K562 (cell line): ENCODE measurements around the gene USP6. TPM values are rescaled to one million over a fixed set of nuclear protein-coding genes. Genes with fewer than 3 reads are reported as not detected.

Source experiments
- ARID1B ChIP-seq: fragments of 450-650 bp; IDR thresholded peaks from 2 replicates; pipeline ENCODE4 v1.6.1; 2016; ENCODE audit warnings: antibody characterized with exemption, mild to moderate bottlenecking, inconsistent platforms
- ATF1 ChIP-seq, 2 experiments: fragments of 450-650 bp in 1 of 2; IDR thresholded peaks; 2 replicates each; pipeline ENCODE4 v1.6.1; 2016; ENCODE audit warnings: missing compliant biosample characterization in 1 of 2, missing genetic modification characterization in 1 of 2
- E2F4 ChIP-seq: sonication (generic); formaldehyde crosslinking; IDR thresholded peaks from 2 replicates; pipeline ENCODE4 v1.8.0; 2022; ENCODE audit warnings: mild to moderate bottlenecking, low read depth, missing genetic modification reagents
- ETV1 ChIP-seq: fragments of 450-650 bp; conservative IDR thresholded peaks from 2 replicates; pipeline ENCODE4 v1.6.1; 2016; ENCODE audit warnings: missing genetic modification characterization, control low read depth, low read depth, missing compliant biosample characterization
- FOXA1 ChIP-seq: fragments of 450-650 bp; IDR thresholded peaks from 2 replicates; pipeline ENCODE4 v1.6.1; 2016; ENCODE audit warnings: mild to moderate bottlenecking, borderline replicate concordance
- GABPA ChIP-seq: fragments of 200-800 bp; sonication (Bioruptor generic); conservative IDR thresholded peaks from 2 replicates; pipeline ENCODE4 v1.6.1; 2016; ENCODE audit warnings: low read depth, missing genetic modification characterization, missing compliant biosample characterization
- GABPB1 ChIP-seq: sonication (generic); formaldehyde crosslinking; IDR thresholded peaks from 2 replicates; pipeline ENCODE4 v1.8.0; 2022; ENCODE audit warnings: mild to moderate bottlenecking, missing genetic modification reagents
- JUND ChIP-seq, 2 experiments: IDR thresholded peaks; 2 replicates in 1 of 2; 3 replicates in 1 of 2; pipeline ENCODE4 v1.6.1; 2011; ENCODE audit warnings: borderline replicate concordance in 2 of 2, low read depth in 2 of 2, low read length in 2 of 2, improper control_type of control experiment in 1 of 2, missing biosample characterization in 1 of 2, missing genetic modification characterization in 1 of 2, missing genetic modification reagents in 1 of 2
- NRF1 ChIP-seq, 2 experiments: fragments of 450-650 bp; IDR thresholded peaks in 1 of 2; conservative IDR thresholded peaks in 1 of 2; 2 replicates each; pipeline ENCODE4 v1.6.1; 2014; ENCODE audit warnings: mild to moderate bottlenecking in 2 of 2
- POLR2G ChIP-seq: fragments of 200-400 bp; formaldehyde crosslinking; IDR thresholded peaks from 2 replicates; pipeline ENCODE4 v1.6.1; 2017; ENCODE audit warnings: low read depth, mild to moderate bottlenecking, antibody characterized with exemption, low read length, moderate library complexity
- SIN3A ChIP-seq, 2 experiments: fragments of 150-350 bp in 1 of 2; IDR thresholded peaks; 2 replicates each; pipeline ENCODE4 v1.6.1; 2011 to 2016; ENCODE audit warnings: borderline replicate concordance in 2 of 2, low read depth in 2 of 2, low read length in 2 of 2, mild to moderate bottlenecking in 2 of 2, moderate library complexity in 2 of 2; ENCODE audit not compliant: control insufficient read depth in 1 of 2
- SNIP1 ChIP-seq: fragments of 450-650 bp; IDR thresholded peaks from 2 replicates; pipeline ENCODE4 v1.7.1; 2017; ENCODE audit warnings: low read depth, mild to moderate bottlenecking
- SOX6 ChIP-seq: fragments of 450-650 bp; IDR thresholded peaks from 2 replicates; pipeline ENCODE4 v1.6.1; 2014; ENCODE audit warnings: mild to moderate bottlenecking
- THAP12 ChIP-seq: fragments of 250-450 bp; sonication (Bioruptor Pico); IDR thresholded peaks from 2 replicates; pipeline ENCODE4 v1.9.0; 2021; ENCODE audit warnings: mild to moderate bottlenecking, inconsistent platforms
- YY1 ChIP-seq, 3 experiments: IDR thresholded peaks; 2 replicates each; pipeline ENCODE4 v1.6.1; 2011; ENCODE audit warnings: low read length in 2 of 3, mild to moderate bottlenecking in 2 of 3, moderate library complexity in 2 of 3, borderline replicate concordance in 1 of 3, control low read depth in 1 of 3, low read depth in 1 of 3; ENCODE audit not compliant: insufficient read depth in 3 of 3, insufficient replicate concordance in 2 of 3, control insufficient read depth in 1 of 3, insufficient read length in 1 of 3; ENCODE audit errors: extremely low read depth in 1 of 3
- ZFX ChIP-seq: sonication (generic); formaldehyde crosslinking; IDR thresholded peaks from 2 replicates; pipeline ENCODE4 v1.8.0; 2022; ENCODE audit warnings: mild to moderate bottlenecking, missing genetic modification reagents, moderate library complexity
- ZNF384 ChIP-seq: IDR thresholded peaks from 2 replicates; pipeline ENCODE4 v1.6.1; 2012; ENCODE audit warnings: low read depth, low read length, improper control_type of control experiment
- ZNF785 ChIP-seq: fragments of 250-450 bp; sonication (Bioruptor Pico); IDR thresholded peaks from 2 replicates; pipeline ENCODE4 v1.4.0; 2020; ENCODE audit warnings: mild to moderate bottlenecking
- polyA plus RNA-seq, 8 experiments: library from polyadenylated mRNA; depleted of rRNA in 4 of 8; stranded (reverse) in 5 of 8; unstranded in 3 of 8; fragments of >200 nt; fragmentation: Nextera tagmentation in 2 of 8; fragmentation: Illumina TruSeq in 1 of 8; extraction: Ambion mirVana in 2 of 8; extraction: Trizol in 1 of 8; gene quantifications; 2 replicates each; pipeline versions ENCODE4 v1.2.1 to v1.2.3, GENCODE V29; 2011 to 2014; ENCODE audit warnings: inconsistent platforms in 1 of 8, missing spikeins in 1 of 8
- total RNA-seq, 7 experiments: library from RNA; depleted of rRNA in 6 of 7; stranded (reverse); fragments of >200 nt in 6 of 7; fragmentation: Illumina TruSeq in 2 of 7; extraction: Trizol in 2 of 7; gene quantifications; 2 replicates each; pipeline versions ENCODE4 v1.2.1 to v1.2.3, GENCODE V29; 2011 to 2021; ENCODE audit warnings: low replicate concordance in 1 of 7
- TF ChIP-seq, protein P1 (sequence below): IDR thresholded peaks from 2 replicates; pipeline ENCODE4 v1.6.1; 2011; ENCODE audit warnings: borderline replicate concordance, low read depth, mild to moderate bottlenecking, moderate library complexity, low read length; ENCODE audit not compliant: insufficient read depth, poor library complexity, severe bottlenecking

USP6 gene
- total and polyA plus RNA-seq, 9 of the 15 experiments (the other 6 are each of a cell fraction or from before 2014, with no cell fraction given) = 0.01 to 0.09 (median 0.04) TPM; not detected in 4

DNA sequence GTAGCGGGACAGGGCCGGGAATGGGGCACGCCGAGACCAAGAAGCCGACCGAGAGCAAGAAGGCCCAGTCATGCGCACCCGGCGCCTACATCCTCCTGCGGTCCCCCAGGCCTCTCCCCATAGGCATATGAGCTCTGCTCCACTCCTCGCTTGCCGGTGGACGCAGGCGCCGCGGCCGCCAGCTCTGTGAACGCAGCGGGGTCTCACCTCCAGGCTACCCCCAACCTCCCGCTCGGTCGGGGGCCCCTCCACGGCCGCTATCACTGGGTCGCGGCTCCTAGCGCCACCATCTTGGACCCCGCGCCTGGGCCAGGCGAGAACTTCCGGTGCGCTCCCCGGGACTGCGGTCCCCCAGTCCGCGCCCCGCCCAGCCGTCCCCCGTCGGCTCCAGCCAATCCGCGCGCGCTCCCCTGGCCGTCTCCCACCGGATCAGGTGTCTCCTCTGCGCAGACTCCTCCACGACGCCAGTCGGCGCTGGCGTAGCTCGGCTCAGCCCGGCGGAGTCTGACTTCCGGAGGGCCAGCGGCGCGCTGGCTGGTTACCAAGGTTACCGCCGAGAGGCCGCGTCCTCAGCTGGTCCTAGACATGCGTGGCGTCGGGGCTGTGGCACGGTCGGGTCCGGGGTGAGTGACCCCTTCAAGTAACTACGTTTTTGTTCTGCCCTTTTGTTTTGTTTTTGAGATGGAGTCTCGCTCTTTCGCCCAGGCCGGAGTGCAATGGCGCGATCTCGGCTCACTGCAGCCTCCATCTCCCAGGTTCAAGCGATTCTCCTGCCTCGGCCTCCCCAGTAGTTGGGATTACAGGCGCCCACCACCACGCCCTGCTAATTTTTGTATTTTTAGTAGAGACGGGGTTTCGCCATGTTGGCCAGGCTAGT, 75.9 kb downstream of the USP6 start, which contains the start of gene ZNF594 (continued):
- TF ChIP-seq ZNF785 = no peak
- TF ChIP-seq POLR2G = peak; percentile 95
- peak; percentile 96 for TF ChIP-seq THAP12
- TF ChIP-seq JUND (IDR thresholded peaks at IDR 0.05; ENCODE audit: borderline replicate concordance, low read depth, low read length) = peak; percentile 46; the same call in 1 of the 2 replicates
- no peak for TF ChIP-seq JUND (tag; IDR thresholded peaks at IDR 0.05; ENCODE audit: borderline replicate concordance, low read depth, low read length)
- TF ChIP-seq E2F4 (CRISPR knock-in tag) = no peak
- TF ChIP-seq YY1 (IDR thresholded peaks at IDR 0.05; ENCODE audit: borderline replicate concordance in 1 of 3, control insufficient read depth in 1 of 3, extremely low read depth in 1 of 3, insufficient read depth in 3 of 3, insufficient read length in 1 of 3, insufficient replicate concordance in 2 of 3, low read depth in 1 of 3, low read length in 2 of 3) = peak; percentile 50 to 91 (median 84)
- 0 out of 2 replicates have a peak, but pooled peaks have one; percentile 18 for TF ChIP-seq ZNF384
- peak; percentile 73 for TF ChIP-seq SNIP1
- peak; percentile 89 for TF ChIP-seq ETV1
- no peak; the same call in 1 of the 2 replicates for TF ChIP-seq ARID1B
- TF ChIP-seq ATF1 (CRISPR knock-in tag; IDR thresholded peaks at IDR 0.05) = no peak
- peak; percentile 59 for TF ChIP-seq ATF1 (tag; IDR thresholded peaks at IDR 0.05)
- TF ChIP-seq FOXA1 = no peak
- peak; percentile 96 for TF ChIP-seq GABPB1
- TF ChIP-seq SOX6 = peak; percentile 52; the same call in 1 of the 2 replicates
- TF ChIP-seq NRF1 (conservative IDR thresholded peaks at IDR 0.05 in 1 of 2, IDR thresholded peaks at IDR 0.05 in 1 of 2) = peak; percentile 86 to 89
- TF ChIP-seq, protein P1, sequence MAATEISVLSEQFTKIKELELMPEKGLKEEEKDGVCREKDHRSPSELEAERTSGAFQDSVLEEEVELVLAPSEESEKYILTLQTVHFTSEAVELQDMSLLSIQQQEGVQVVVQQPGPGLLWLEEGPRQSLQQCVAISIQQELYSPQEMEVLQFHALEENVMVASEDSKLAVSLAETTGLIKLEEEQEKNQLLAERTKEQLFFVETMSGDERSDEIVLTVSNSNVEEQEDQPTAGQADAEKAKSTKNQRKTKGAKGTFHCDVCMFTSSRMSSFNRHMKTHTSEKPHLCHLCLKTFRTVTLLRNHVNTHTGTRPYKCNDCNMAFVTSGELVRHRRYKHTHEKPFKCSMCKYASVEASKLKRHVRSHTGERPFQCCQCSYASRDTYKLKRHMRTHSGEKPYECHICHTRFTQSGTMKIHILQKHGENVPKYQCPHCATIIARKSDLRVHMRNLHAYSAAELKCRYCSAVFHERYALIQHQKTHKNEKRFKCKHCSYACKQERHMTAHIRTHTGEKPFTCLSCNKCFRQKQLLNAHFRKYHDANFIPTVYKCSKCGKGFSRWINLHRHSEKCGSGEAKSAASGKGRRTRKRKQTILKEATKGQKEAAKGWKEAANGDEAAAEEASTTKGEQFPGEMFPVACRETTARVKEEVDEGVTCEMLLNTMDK = peak; percentile 91
- peak; percentile 92 for TF ChIP-seq GABPA (tag)
- peak; percentile 93 for TF ChIP-seq ZFX
- peak in 1 of 2 experiments; percentile 55; a peak in 1 of 4 replicates for TF ChIP-seq SIN3A (IDR thresholded peaks at IDR 0.05; ENCODE audit: borderline replicate concordance in 2 of 2, control insufficient read depth in 1 of 2, low read depth in 2 of 2, low read length in 2 of 2)
